ENCODE data around the gene PRKCA.

DNA sequence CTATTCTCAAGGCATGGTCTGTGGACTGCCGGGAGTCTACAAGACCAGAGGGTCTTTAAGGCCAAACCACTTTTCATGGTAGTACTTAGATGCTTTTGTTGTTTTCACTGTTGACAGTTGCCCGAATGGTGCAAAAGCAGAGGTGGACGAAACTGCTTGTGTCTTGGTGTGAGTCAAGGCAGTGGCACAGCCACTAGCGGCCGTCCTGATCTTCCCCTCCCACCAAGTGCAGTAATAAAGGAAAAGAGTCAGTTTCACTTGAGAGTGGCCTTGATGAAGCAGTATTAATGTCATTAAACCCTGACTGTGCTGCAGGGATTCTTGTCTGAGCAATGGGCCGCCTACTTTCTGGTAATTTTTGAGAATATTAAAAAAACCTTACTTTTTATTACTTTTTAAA is 109.1 kb downstream of the PRKCA start:
- TF ChIP-seq, protein P1, sequence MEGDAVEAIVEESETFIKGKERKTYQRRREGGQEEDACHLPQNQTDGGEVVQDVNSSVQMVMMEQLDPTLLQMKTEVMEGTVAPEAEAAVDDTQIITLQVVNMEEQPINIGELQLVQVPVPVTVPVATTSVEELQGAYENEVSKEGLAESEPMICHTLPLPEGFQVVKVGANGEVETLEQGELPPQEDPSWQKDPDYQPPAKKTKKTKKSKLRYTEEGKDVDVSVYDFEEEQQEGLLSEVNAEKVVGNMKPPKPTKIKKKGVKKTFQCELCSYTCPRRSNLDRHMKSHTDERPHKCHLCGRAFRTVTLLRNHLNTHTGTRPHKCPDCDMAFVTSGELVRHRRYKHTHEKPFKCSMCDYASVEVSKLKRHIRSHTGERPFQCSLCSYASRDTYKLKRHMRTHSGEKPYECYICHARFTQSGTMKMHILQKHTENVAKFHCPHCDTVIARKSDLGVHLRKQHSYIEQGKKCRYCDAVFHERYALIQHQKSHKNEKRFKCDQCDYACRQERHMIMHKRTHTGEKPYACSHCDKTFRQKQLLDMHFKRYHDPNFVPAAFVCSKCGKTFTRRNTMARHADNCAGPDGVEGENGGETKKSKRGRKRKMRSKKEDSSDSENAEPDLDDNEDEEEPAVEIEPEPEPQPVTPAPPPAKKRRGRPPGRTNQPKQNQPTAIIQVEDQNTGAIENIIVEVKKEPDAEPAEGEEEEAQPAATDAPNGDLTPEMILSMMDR (IDR thresholded peaks at IDR 0.05) = no peak
- TF ChIP-seq POLR2A (IDR thresholded peaks at IDR 0.05) = no peak
